GM19035 (cell line): ENCODE results near the gene CCR5AS.
"Not testable (repeated sequence)": the region's sequence is repeated elsewhere in the genome, so short reads cannot be mapped to it uniquely, and the experiment has no call there.

Experiments
- ATAC-seq: cut with Tn5 transposase; IDR thresholded peaks from one replicate; pipeline ENCODE4 v1.9.1; 2021; ENCODE audit not compliant: unreplicated experiment

Gene CCR5AS

DNA sequence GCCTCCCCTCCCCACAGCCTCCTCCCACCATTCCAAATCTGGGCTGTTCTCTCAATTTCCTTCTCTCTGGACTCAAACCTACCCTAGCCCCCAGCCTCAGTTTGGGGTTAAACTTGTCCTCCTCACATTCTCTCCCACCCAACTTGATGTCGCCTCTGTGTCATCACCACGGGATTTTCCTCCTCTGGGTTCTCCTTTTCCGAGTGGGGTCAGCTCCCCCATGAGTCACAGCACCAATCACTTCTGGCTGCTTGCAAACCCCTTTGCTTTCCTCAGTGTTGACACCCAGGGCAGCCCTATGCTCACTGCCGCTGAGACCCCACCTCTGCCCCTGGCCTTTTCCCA lies 451 bp downstream of the CCR5AS start:
- ATAC-seq, result no peak

GRCh38 chr3:46405301-46406019 lies 1.4 kb downstream of the CCR5AS start:
- no peak for ATAC-seq

- ATAC-seq, result not testable (repeated sequence)
These were observed 4.0 kb downstream of the CCR5AS start for GRCh38 chr3:46402902-46403301.

GRCh38 chr3:46401579-46401978 lies 5.3 kb downstream of the CCR5AS start:
- no peak for ATAC-seq

DNA sequence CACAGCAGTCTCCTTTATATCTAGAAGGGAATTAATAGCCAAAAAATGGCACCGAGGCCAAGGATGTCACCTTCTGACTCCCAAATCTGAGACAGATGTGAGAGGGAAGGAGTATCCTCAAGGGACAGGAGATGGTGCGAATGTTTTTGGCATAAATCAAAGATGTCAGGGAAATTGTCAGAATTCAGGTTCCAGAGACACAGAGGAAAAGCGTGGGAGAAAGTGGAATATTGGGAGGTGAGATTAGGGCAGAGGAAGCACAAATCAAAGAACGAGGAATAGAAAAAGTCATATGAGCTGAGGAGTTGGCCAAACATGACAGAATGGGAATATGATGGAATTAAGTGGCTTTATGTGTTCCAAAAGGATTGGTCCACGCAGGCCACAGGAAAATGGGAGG lies 6.0 kb downstream of the CCR5AS start:
- ATAC-seq, result no peak

DNA sequence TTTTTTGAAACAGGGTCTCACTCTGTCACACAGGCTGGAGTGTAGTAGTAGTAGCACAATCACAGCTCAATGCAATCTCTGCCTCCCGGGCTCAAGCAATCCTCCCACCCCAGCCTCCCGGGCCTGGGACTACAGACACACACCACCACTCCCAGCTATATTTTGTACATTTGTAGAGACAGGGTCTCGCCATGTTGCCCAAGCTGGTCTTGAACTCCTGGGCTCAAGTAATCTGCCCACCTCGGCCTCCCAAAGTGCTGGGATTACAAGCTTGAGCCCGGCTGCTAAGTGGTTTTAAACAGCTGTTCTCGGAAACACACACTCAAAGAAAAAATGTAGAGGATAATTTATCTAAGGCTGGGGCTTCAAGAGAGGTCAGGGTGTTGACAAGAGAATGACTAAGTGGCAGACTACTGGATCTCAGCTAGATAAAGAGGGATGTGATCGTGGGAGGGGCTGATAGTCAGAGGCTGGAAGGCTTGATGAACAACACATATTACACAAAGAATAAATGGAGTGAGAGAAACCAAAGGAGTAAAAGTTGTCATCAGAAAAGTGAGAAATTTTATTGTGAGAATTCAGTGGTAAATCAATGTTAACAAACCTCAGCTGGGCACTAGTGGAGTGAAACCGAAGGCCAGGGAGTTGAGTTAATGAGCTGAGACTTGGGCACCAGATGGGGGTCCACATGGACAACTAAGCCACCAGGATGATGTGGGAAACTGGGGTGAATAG lies 6.7 kb downstream of the CCR5AS start:
- ATAC-seq, result no peak

DNA sequence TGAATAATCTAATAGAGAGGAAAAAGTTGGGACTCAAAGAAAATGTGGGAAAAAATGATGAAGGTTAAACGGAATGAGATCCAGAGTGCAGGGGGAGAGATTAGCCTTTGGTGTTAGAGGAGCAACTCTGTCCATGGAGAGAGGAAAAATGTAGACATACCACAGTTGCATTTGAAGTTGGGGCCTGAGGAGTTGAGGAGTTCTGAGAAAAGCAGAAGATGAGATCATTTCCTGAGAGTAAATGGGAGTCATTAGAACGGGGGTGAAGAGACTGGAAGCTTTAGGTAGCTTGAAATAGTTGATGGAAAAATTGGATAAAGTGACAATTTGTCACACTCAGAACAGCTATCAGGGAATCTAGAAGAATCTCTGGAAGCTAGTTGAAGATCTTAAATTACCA lies 7.3 kb downstream of the CCR5AS start:
- ATAC-seq, result no peak

GRCh38 chr3:46399098-46399497 lies 7.8 kb downstream of the CCR5AS start:
- no peak for ATAC-seq

DNA sequence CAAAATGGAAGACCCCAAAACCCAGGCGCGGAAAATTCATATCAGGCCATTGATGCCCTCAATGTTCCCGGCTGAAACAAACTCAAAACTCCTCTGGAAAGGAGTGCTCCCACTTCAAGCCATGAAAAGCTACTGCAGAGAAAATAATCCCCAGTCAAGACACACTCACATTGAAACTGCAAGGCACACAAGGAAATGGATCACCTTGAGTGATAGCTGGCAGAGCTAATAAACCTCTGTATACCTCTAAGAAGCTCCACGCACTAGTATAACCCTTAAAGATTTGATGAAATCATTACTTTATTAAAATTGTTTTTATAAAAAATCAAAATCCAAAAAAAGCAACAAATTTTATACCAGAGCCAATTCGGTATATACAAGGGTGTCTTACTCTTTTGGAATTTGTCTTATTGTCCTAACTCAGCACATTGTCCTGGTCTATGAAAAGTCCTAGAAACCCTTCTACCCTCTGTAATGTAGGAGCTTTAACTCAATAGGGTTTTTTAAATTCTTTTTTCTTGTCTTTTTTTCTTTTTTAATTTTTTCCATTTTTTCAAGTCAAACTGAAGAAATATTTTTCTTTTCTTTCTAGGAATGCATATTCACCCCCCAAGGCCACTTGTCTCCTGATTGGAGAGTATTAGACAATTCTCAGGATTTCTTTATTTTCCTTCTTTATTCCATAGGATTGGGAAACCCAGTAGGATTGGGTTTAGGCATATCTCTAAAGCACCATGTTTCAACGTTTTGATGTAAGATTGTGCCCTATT lies 8.5 kb downstream of the CCR5AS start:
- no peak for ATAC-seq

DNA sequence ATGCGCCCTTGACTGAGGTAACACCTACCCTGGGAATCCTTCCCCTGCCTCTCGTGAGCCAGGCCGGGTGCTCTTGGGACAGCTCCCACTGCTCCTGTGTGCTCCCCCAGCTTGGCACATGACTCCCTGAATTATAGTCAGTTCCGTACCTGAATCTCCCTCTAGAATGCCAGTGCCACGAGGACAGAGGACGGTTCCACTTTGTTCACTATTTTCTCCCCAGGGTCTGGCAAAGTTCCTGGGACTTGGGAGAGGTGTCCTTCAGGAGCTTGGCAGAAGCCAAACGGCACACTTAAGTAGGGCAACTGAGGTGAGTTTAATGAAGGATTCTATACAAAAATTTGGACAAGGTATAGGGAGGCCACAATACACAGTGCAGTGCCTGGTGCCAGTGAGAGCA lies 9.8 kb downstream of the CCR5AS start:
- no peak for ATAC-seq

GRCh38 chr3:46395766-46396530 lies 10.9 kb downstream of the CCR5AS start:
- no peak for ATAC-seq

DNA sequence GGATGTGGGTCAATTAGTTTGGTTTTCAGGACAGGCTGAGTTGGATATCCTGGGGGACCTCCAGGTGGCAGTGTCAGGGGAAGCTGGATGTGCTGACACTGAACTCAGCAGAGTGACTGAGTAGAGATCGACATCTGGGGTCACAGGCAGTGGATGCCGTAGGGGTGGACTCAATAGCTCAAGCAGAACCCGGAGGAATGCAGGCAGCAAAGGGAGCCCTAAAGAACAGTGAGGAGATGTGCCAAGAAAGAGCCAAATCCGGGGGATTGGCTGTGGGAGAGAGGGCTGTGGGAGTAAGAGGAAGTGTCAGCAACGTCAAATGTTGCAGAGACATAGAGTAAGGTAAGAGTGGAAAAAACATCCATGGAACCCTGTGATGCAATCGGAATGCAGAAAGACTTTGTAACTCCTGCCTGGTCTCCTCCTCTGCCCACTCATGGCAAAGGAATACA lies 11.6 kb downstream of the CCR5AS start:
- ATAC-seq, result no peak

GRCh38 chr3:46393554-46394434 lies 13.1 kb downstream of the CCR5AS start:
- ATAC-seq, result no peak

DNA sequence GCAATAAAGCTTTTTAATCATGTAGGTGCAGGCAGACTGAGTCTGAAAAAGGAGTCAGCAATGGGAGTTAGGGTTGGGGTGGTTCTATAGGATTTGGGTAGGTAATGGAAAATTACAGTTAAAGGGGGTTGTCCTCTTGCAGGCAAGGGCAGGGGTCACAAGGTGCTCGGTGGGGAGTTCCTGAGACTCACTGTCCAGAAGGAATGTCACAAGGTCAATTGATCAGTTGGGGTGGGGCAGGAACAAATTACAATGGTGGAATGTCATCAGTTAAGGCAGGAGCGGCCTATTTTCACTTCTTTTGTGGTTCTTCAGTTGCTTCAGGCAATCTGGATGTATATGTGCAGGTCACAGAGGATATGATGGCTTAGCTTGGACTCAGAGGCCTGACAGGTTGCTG lies 13.9 kb downstream of the CCR5AS start:
- no peak for ATAC-seq

- ATAC-seq, result not testable (repeated sequence)
These were observed 15.3 kb downstream of the CCR5AS start for GRCh38 chr3:46391526-46391925.

GRCh38 chr3:46389306-46389705 lies 17.6 kb downstream of the CCR5AS start:
- no peak for ATAC-seq

- not testable (repeated sequence) for ATAC-seq
These were observed 18.0 kb downstream of the CCR5AS start for GRCh38 chr3:46388847-46389246.

GRCh38 chr3:46386205-46386604 lies 20.7 kb downstream of the CCR5AS start:
- no peak for ATAC-seq

DNA sequence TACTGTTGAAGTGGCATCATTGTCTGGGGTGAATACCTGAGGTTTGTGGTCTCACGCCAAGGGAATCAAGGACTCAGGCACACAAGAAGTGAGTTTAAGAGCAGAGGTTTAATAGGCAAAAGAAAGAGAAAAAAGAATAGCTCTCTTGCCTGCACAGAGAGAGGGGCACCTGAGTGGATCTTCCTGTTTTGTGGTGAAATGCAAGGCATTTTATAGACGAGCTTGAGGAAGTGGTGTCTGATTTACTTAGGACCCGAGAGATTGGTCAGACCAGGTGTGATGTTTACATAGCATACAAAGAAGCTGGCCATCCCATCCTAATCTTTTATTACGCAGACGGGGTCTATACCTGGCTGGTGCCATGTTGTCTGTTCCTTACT lies 22.9 kb downstream of the CCR5AS start:
- ATAC-seq, result no peak
